ENCODE data around the gene WDTC1. TPM values are rescaled to one million over a fixed set of nuclear protein-coding genes. Genes with fewer than 3 reads are reported as not detected.

The WDTC1 gene
- total RNA-seq, 6 experiments from 2014 or later: 26.2 to 30.3 (median 28.0) TPM

GRCh38 chr1:27342778-27343638 lies 108.6 kb downstream of the WDTC1 start:
- no peak for TF ChIP-seq CTCF (IDR thresholded peaks at IDR 0.05)
- H3K4me1 Mint-ChIP-seq (ENCODE audit: low read depth): peaks cover 28% of the 10 kb centered on the region
- no peaks in the 10 kb centered on the region for H3K9me3 Mint-ChIP-seq
- H3K27me3 Mint-ChIP-seq (ENCODE audit: insufficient read depth): peaks cover 8% of the 10 kb centered on the region
- H3K4me3 Mint-ChIP-seq: no peak overlapping the region
- DNase-seq: no peak
- no peaks in the 10 kb centered on the region for H3K36me3 Mint-ChIP-seq (ENCODE audit: low read depth)
- H3K27ac Mint-ChIP-seq: no peak overlapping the region

DNA sequence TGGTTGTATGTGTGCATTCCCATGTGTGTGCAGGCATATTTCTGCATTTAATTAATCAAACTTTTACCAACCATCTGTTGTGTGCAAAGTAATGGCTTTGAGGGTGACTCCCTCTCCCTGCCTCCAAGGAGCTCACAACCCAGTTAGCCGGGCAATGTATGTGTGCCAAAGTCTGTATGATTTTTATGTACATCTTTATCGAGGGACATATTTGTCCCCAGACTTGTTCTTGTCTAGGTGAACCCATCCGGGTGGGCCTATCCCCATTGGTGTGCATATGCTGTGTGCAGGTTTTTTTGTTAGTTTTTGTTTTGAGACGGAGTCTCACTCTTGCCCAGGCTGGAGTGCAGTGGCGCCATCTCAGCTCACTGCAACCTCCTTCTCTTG lies 109.2 kb downstream of the WDTC1 start:
- H3K36me3 Mint-ChIP-seq (ENCODE audit: low read depth): no peaks in the 10 kb centered on the region
- H3K4me3 Mint-ChIP-seq: no peak overlapping the region
- H3K9me3 Mint-ChIP-seq: no peaks in the 10 kb centered on the region
- DNase-seq: no peak
- peaks cover 28% of the 10 kb centered on the region for H3K4me1 Mint-ChIP-seq (ENCODE audit: low read depth)
- no peak overlapping the region for H3K27ac Mint-ChIP-seq
- H3K27me3 Mint-ChIP-seq (ENCODE audit: insufficient read depth): peaks cover 8% of the 10 kb centered on the region
- no peak for TF ChIP-seq CTCF (IDR thresholded peaks at IDR 0.05)

DNA sequence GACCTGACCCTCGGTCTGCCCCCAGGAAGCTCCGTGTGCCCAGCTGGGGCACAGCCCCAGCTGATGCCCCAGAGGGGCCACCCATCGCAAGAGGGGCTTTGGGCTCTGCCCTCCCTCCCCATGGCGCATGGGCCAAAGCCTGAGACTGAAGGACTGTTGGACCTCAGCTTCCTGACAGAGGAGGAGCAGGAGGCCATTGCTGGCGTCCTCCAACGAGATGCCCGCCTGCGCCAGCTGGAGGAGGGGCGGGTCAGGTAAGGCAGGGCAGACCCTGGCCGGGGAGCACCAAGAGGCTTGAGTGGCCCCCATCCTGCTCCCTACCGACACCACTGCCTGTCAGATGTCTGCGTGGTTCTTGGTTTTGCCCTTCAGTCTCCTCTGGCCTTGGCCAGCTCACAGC lies 110.8 kb downstream of the WDTC1 start:
- DNase-seq: no peak
- Mint-ChIP-seq H3K27me3 (ENCODE audit: insufficient read depth) (peaks cover 8% of the 10 kb centered on the region), H3K9me3 (no peaks in the 10 kb centered on the region), H3K36me3 (ENCODE audit: low read depth) (no peaks in the 10 kb centered on the region), H3K27ac (no peak overlapping the region), H3K4me3 (no peak overlapping the region), H3K4me1 (ENCODE audit: low read depth) (peaks cover 24% of the 10 kb centered on the region)
- TF ChIP-seq CTCF (IDR thresholded peaks at IDR 0.05): no peak

DNA sequence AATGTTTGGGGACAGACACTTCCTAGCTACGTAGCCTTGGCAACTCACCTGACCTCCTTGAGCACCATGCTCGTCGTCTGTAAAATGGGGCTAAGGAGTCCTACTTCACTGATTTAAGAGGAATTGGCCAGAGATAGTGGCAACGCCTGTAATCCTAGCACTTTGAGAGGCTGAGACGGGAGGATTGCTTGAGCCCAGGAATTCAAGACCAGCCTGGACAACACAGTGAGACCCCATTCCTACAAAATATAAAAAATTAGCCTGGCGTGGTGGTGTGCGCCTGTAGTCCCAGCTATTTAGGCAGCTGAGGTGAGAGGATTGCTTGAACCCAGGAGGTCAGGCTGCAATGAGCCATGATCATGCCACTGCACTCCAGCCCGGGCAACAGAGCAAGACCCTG lies 111.9 kb downstream of the WDTC1 start:
- Mint-ChIP-seq H3K4me3 (no peak overlapping the region), H3K27ac (no peak overlapping the region), H3K27me3 (ENCODE audit: insufficient read depth) (peaks cover 7% of the 10 kb centered on the region), H3K9me3 (no peaks in the 10 kb centered on the region), H3K36me3 (ENCODE audit: low read depth) (no peaks in the 10 kb centered on the region), H3K4me1 (ENCODE audit: low read depth) (peaks cover 15% of the 10 kb centered on the region)
- no peak for TF ChIP-seq CTCF (IDR thresholded peaks at IDR 0.05)
- no peak for DNase-seq

DNA sequence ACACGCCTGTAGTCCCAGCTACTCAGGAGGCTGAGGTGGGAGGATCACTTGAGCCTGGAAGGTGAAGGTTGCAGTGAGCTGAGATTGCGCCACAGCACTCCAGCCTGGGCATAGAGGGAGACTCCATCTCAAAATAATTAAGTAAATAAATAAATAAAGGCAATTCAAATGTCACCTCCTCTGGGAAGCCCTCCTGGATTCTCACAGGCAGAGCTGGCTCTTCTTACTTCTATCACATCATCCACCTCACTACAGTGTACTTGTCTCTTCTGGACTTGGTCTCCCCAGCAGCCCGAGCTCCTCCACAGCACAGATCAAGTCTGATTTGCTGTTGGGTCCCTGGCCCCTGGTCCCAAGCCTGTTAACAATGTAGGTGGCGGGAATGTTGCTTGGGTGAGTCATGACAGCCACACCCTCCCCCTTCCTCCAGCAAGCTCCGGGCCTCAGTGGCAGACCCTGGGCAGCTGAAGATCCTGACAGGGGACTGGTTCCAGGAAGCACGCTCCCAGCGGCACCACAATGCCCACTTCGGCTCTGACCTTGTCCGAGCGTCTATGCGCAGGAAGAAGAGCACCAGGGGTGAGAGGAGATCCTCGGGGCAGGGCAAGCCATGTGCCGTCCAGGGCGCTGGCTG lies 112.7 kb downstream of the WDTC1 start:
- no peak for DNase-seq
- H3K4me1 Mint-ChIP-seq (ENCODE audit: low read depth): peaks cover 7% of the 10 kb centered on the region
- TF ChIP-seq CTCF (IDR thresholded peaks at IDR 0.05): no peak
- H3K36me3 Mint-ChIP-seq (ENCODE audit: low read depth): no peaks in the 10 kb centered on the region
- H3K27ac Mint-ChIP-seq: no peak overlapping the region
- peaks cover 7% of the 10 kb centered on the region for H3K27me3 Mint-ChIP-seq (ENCODE audit: insufficient read depth)
- H3K4me3 Mint-ChIP-seq: no peak overlapping the region
- H3K9me3 Mint-ChIP-seq: no peaks in the 10 kb centered on the region
